SU-DHL-6 (cell line): ENCODE data around the gene ZNF599.

Experiments used
- H2AFZ ChIP-seq: fragments of 200-600 bp; sonication (generic); 2 replicates; pipeline ENCODE4 v1.6.1; 2014; ENCODE audit warnings: low read depth, mild to moderate bottlenecking, moderate library complexity, mixed read lengths, antibody characterized with exemption, low read length; ENCODE audit not compliant: severe bottlenecking
- H3F3A ChIP-seq: fragments of 200-600 bp; shearing (Covaris generic); 2 replicates; pipeline ENCODE4 v1.6.0; 2016; ENCODE audit warnings: antibody characterized with exemption, mild to moderate bottlenecking; ENCODE audit not compliant: insufficient read depth
- H3K27ac ChIP-seq: fragments of 200-600 bp; sonication (generic); 2 replicates; pipeline ENCODE4 v1.5.1; 2016; ENCODE audit warnings: low read depth, mild to moderate bottlenecking, low read length, moderate library complexity, mixed read lengths
- H3K27me3 ChIP-seq: fragments of 200-600 bp; sonication (generic), shearing (Covaris generic); 2 replicates; pipeline ENCODE4 v1.6.0; 2014; ENCODE audit warnings: mild to moderate bottlenecking, low read length
- H3K36me3 ChIP-seq: fragments of 200-600 bp; sonication (generic); 2 replicates; pipeline ENCODE4 v1.6.1; 2014; ENCODE audit warnings: mild to moderate bottlenecking, low read length, mixed read lengths
- H3K4me2 ChIP-seq: fragments of 300-600, 200-600 bp; shearing (Covaris generic), sonication (generic); 2 replicates; pipeline ENCODE4 v1.6.0; 2014; ENCODE audit warnings: low read length, low read depth, mild to moderate bottlenecking; ENCODE audit not compliant: poor library complexity, severe bottlenecking
- H3K4me3 ChIP-seq: fragments of 200-600 bp; sonication (generic); 2 replicates; pipeline ENCODE4 v1.5.1; 2014; ENCODE audit warnings: antibody characterized with exemption, low read length, mild to moderate bottlenecking, mixed read lengths; ENCODE audit not compliant: insufficient read depth, poor library complexity, severe bottlenecking
- H3K79me2 ChIP-seq: fragments of 200-600 bp; sonication (generic); 2 replicates; pipeline ENCODE4 v1.6.1; 2014; ENCODE audit warnings: mild to moderate bottlenecking, low read length, moderate library complexity; ENCODE audit not compliant: insufficient read depth
- H3K9ac ChIP-seq: fragments of 200-600 bp; sonication (generic); 2 replicates; pipeline ENCODE4 v1.7.0; 2014; ENCODE audit warnings: mild to moderate bottlenecking, low read length
- H3K9me2 ChIP-seq: fragments of 200-600 bp; sonication (generic); replicated peaks from 2 replicates; pipeline ENCODE4 v1.6.1; 2014; ENCODE audit warnings: low read length; ENCODE audit not compliant: insufficient read depth
- H3K9me3 ChIP-seq: fragments of 200-600 bp; sonication (generic); 2 replicates; pipeline ENCODE4 v1.6.1; 2014; ENCODE audit warnings: low read length, mixed read lengths; ENCODE audit not compliant: insufficient read depth
- H4K20me1 ChIP-seq: fragments of 200-600 bp; sonication (generic); 2 replicates; pipeline ENCODE4 v1.6.1; 2014; ENCODE audit warnings: low read depth, mild to moderate bottlenecking, antibody characterized with exemption, low read length, moderate library complexity, mixed read lengths
- CTCF ChIP-seq: fragments of 200-600 bp; sonication (generic); IDR thresholded peaks from one replicate; pipeline ENCODE4 v1.5.1; 2017; ENCODE audit warnings: antibody characterized with exemption, mild to moderate bottlenecking, low read length, moderate library complexity; ENCODE audit not compliant: insufficient read depth, poor library complexity, severe bottlenecking
- EZH2phosphoT487 ChIP-seq: fragments of 200-600 bp; sonication (generic), shearing (Covaris generic); conservative IDR thresholded peaks from 2 replicates; pipeline ENCODE4 v1.6.1; 2018; ENCODE audit warnings: mild to moderate bottlenecking, antibody characterized with exemption, low read length, moderate library complexity, mixed read lengths

Gene ZNF599

GRCh38 chr19:34787059-34787824 is 14.2 kb upstream of the ZNF599 start:
- H3K27me3 ChIP-seq, result no peaks in the 10 kb centered on the region
- TF ChIP-seq EZH2phosphoT487 (no peak), CTCF (no peak)
- H3K9ac ChIP-seq, result no peak overlapping the region
- no peak overlapping the region for H2AFZ ChIP-seq
- no peak overlapping the region for H3K4me2 ChIP-seq
- no peaks in the 10 kb centered on the region for H3K9me2 ChIP-seq
- H3K4me3 ChIP-seq, result no peak overlapping the region
- H3K79me2 ChIP-seq, result no peaks in the 10 kb centered on the region
- H3K27ac ChIP-seq, result no peak overlapping the region
- H3K36me3 ChIP-seq, result no peaks in the 10 kb centered on the region
- no peaks in the 10 kb centered on the region for H3K9me3 ChIP-seq
- H4K20me1 ChIP-seq, result no peaks in the 10 kb centered on the region
- H3F3A ChIP-seq, result no peaks in the 10 kb centered on the region

- no peaks in the 10 kb centered on the region for H3F3A ChIP-seq
- no peak overlapping the region for H3K4me3 ChIP-seq
- no peak overlapping the region for H3K27ac ChIP-seq
- H2AFZ ChIP-seq, result no peak overlapping the region
- no peaks in the 10 kb centered on the region for H3K27me3 ChIP-seq
- no peaks in the 10 kb centered on the region for H3K36me3 ChIP-seq
- no peaks in the 10 kb centered on the region for H3K9me2 ChIP-seq
- no peak overlapping the region for H3K9ac ChIP-seq
- no peaks in the 10 kb centered on the region for H3K9me3 ChIP-seq
- no peak overlapping the region for H3K4me2 ChIP-seq
- no peaks in the 10 kb centered on the region for H4K20me1 ChIP-seq
- H3K79me2 ChIP-seq, result no peaks in the 10 kb centered on the region
- no peak for TF ChIP-seq CTCF
These were observed 13.2 kb upstream of the ZNF599 start for GRCh38 chr19:34786236-34786635.

- TF ChIP-seq CTCF (no peak), EZH2phosphoT487 (no peak)
- Histone ChIP-seq H3K9ac (no peak overlapping the region), H3K4me3 (no peak overlapping the region), H3F3A (no peaks in the 10 kb centered on the region), H3K9me3 (no peaks in the 10 kb centered on the region), H3K36me3 (no peaks in the 10 kb centered on the region), H3K27me3 (no peaks in the 10 kb centered on the region), H3K9me2 (no peaks in the 10 kb centered on the region), H2AFZ (no peak overlapping the region), H3K4me2 (no peak overlapping the region), H4K20me1 (no peaks in the 10 kb centered on the region), H3K79me2 (no peaks in the 10 kb centered on the region), H3K27ac (no peak overlapping the region)
These were observed 6.6 kb upstream of the ZNF599 start for GRCh38 chr19:34779652-34780051.
